ENCODE results near the gene INIP. TPM values are rescaled to one million over a fixed set of nuclear protein-coding genes. Genes with fewer than 3 reads are reported as not detected.

INIP gene
- total RNA-seq, 2 experiments from 2014 or later: 23.2 to 34.4 TPM

- ChIA-PET POLR2A (no interaction called here), CTCF (ENCODE audit: unreplicated experiment) (no interaction called here)
- Histone ChIP-seq H3K4me2 (ENCODE audit: low read length) (no peak overlapping the region), H3K4me1 (ENCODE audit: insufficient read depth, low read length, poor library complexity, severe bottlenecking) (no peaks in the 10 kb centered on the region), H3K79me2 (ENCODE audit: insufficient read depth, low read depth, low read length) (no peaks in the 10 kb centered on the region), H4K20me1 (ENCODE audit: insufficient read depth, low read length) (no peaks in the 10 kb centered on the region), H3K9me3 (ENCODE audit: low read length) (no peaks in the 10 kb centered on the region), H3K27ac (ENCODE audit: low read depth, low read length, poor library complexity, severe bottlenecking) (no peak overlapping the region), H3K4me3 (ENCODE audit: low read depth, low read length, poor library complexity, severe bottlenecking) (no peak overlapping the region), H2AFZ (ENCODE audit: low read length) (no peak overlapping the region), H3K36me3 (ENCODE audit: insufficient read depth, low read length) (no peaks in the 10 kb centered on the region), H3K9me2 (ENCODE audit: insufficient read depth, low read length) (no peaks in the 10 kb centered on the region)
- DNase-seq (ENCODE audit: low spot score): no peak
- TF ChIP-seq EZH2phosphoT487 (IDR thresholded peaks at IDR 0.05; ENCODE audit: borderline replicate concordance, low read depth, low read length) (no peak), CTCF (conservative IDR thresholded peaks at IDR 0.05; ENCODE audit: low read length) (no peak)
- intact Hi-C loops (cut with micrococcal nuclease; ENCODE audit: unreplicated experiment): no loop called here
- no TSS peak for BruUV-seq (replicated peaks)
Measured at GRCh38 chr9:112670991-112671625, 46.8 kb downstream of the INIP start.

- TF ChIP-seq CTCF (conservative IDR thresholded peaks at IDR 0.05; ENCODE audit: low read length): no peak
- TF ChIP-seq EZH2phosphoT487 (IDR thresholded peaks at IDR 0.05; ENCODE audit: borderline replicate concordance, low read depth, low read length): no peak
- Histone ChIP-seq H2AFZ (ENCODE audit: low read length) (no peak overlapping the region), H3K36me3 (ENCODE audit: insufficient read depth, low read length) (no peaks in the 10 kb centered on the region), H3K9me3 (ENCODE audit: low read length) (no peaks in the 10 kb centered on the region), H3K27ac (ENCODE audit: low read depth, low read length, poor library complexity, severe bottlenecking) (no peak overlapping the region), H4K20me1 (ENCODE audit: insufficient read depth, low read length) (no peaks in the 10 kb centered on the region), H3K4me1 (ENCODE audit: insufficient read depth, low read length, poor library complexity, severe bottlenecking) (no peaks in the 10 kb centered on the region), H3K79me2 (ENCODE audit: insufficient read depth, low read depth, low read length) (no peaks in the 10 kb centered on the region), H3K9me2 (ENCODE audit: insufficient read depth, low read length) (no peaks in the 10 kb centered on the region), H3K4me2 (ENCODE audit: low read length) (no peak overlapping the region), H3K4me3 (ENCODE audit: low read depth, low read length, poor library complexity, severe bottlenecking) (no peak overlapping the region)
- CTCF ChIA-PET (ENCODE audit: unreplicated experiment): no interaction called here
- BruUV-seq (replicated peaks): no TSS peak
- POLR2A ChIA-PET: interaction anchor here (0.6 kb wide), 1 partner anchor 376 kb away, joined by 3 read pairs; no protein-coding TSS in a partner anchor
- intact Hi-C loops (cut with micrococcal nuclease; ENCODE audit: unreplicated experiment): no loop called here
- no peak for DNase-seq (ENCODE audit: low spot score)
Measured at GRCh38 chr9:112669326-112669725, 48.6 kb downstream of the INIP start.

GRCh38 chr9:112665347-112665746, 52.6 kb downstream of the INIP start:
- no peak overlapping the region for H3K4me3 ChIP-seq (ENCODE audit: low read depth, low read length, poor library complexity, severe bottlenecking)
- POLR2A ChIA-PET: interaction anchor here (0.7 kb wide), 1 partner anchor 284 kb away, joined by 3 read pairs; no protein-coding TSS in a partner anchor
- H4K20me1 ChIP-seq (ENCODE audit: insufficient read depth, low read length): no peaks in the 10 kb centered on the region
- no TSS peak for BruUV-seq (replicated peaks)
- no peak overlapping the region for H3K27ac ChIP-seq (ENCODE audit: low read depth, low read length, poor library complexity, severe bottlenecking)
- H3K4me1 ChIP-seq (ENCODE audit: insufficient read depth, low read length, poor library complexity, severe bottlenecking): no peaks in the 10 kb centered on the region
- DNase-seq (ENCODE audit: low spot score): no peak
- CTCF ChIA-PET (ENCODE audit: unreplicated experiment): no interaction called here
- H3K9me3 ChIP-seq (ENCODE audit: low read length): no peaks in the 10 kb centered on the region
- H2AFZ ChIP-seq (ENCODE audit: low read length): no peak overlapping the region
- H3K79me2 ChIP-seq (ENCODE audit: insufficient read depth, low read depth, low read length): no peaks in the 10 kb centered on the region
- TF ChIP-seq CTCF (conservative IDR thresholded peaks at IDR 0.05; ENCODE audit: low read length) (peak; percentile 45; the same call in 1 of the 2 replicates), EZH2phosphoT487 (IDR thresholded peaks at IDR 0.05; ENCODE audit: borderline replicate concordance, low read depth, low read length) (no peak)
- H3K36me3 ChIP-seq (ENCODE audit: insufficient read depth, low read length): no peaks in the 10 kb centered on the region
- no peaks in the 10 kb centered on the region for H3K9me2 ChIP-seq (ENCODE audit: insufficient read depth, low read length)
- H3K4me2 ChIP-seq (ENCODE audit: low read length): no peak overlapping the region
- intact Hi-C loops (cut with micrococcal nuclease; ENCODE audit: unreplicated experiment): no loop called here
